AG09319 (cell line): ENCODE results near the gene CSDE1.
A peak's percentile ranks its signal among the peaks of the same experiment; 100 is the strongest.

Experiments
- DNase-seq: peaks from one replicate; pipeline ENCODE4 v3.0.0-alpha.2; 2010; ENCODE audit warnings: low read depth; ENCODE audit errors: extremely low read depth
- TF ChIP-seq, protein P1 (sequence below): IDR thresholded peaks from 2 replicates; pipeline ENCODE4 v1.5.1; 2011; ENCODE audit warnings: low read depth, mild to moderate bottlenecking, inconsistent platforms, low read length, moderate library complexity

Gene CSDE1

GRCh38 chr1:114685851-114686250 lies 71.9 kb downstream of the CSDE1 start:
- no peak for DNase-seq
- TF ChIP-seq, protein P1, sequence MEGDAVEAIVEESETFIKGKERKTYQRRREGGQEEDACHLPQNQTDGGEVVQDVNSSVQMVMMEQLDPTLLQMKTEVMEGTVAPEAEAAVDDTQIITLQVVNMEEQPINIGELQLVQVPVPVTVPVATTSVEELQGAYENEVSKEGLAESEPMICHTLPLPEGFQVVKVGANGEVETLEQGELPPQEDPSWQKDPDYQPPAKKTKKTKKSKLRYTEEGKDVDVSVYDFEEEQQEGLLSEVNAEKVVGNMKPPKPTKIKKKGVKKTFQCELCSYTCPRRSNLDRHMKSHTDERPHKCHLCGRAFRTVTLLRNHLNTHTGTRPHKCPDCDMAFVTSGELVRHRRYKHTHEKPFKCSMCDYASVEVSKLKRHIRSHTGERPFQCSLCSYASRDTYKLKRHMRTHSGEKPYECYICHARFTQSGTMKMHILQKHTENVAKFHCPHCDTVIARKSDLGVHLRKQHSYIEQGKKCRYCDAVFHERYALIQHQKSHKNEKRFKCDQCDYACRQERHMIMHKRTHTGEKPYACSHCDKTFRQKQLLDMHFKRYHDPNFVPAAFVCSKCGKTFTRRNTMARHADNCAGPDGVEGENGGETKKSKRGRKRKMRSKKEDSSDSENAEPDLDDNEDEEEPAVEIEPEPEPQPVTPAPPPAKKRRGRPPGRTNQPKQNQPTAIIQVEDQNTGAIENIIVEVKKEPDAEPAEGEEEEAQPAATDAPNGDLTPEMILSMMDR: no peak

GRCh38 chr1:114677691-114678090 lies 80.1 kb downstream of the CSDE1 start:
- DNase-seq: no peak
- TF ChIP-seq, protein P1: no peak

DNA sequence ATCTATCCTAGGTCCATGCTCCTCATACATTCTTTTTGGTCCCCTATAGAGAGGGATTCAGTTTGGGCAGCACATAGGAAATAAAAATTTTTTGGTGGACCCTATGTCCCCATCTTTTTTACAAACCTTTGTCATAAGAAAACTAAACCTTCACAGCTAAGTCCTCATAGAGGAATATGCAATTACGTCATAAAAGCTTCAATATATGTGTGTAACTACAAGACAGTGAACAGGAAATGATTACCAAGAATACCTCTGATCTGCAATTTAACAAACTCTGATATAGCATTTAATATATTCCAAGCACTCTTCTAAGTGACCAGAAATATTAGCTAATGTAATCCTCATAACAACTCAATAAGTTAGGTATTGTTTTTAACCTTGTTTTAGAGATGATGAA lies 81.7 kb downstream of the CSDE1 start:
- no peak for DNase-seq
- TF ChIP-seq, protein P1: no peak

DNA sequence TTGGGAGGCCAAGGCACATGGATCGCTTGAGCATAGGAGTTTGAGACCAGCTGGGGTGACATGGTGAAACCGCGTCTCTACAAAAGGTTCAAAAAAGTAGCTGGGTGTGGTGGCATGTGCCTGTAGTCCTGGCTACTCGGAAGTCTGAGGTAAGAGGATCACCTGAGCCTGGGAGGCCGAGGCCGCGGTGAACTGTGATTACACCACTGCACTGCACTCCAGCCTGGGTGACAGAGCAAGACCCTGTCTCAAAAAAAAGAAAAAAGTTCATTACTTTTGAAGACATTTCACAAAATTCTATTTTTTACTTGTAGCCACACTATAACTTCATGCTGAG lies 85.9 kb downstream of the CSDE1 start:
- TF ChIP-seq, protein P1: no peak
- DNase-seq: no peak

- no peak for DNase-seq
These were observed 86.5 kb downstream of the CSDE1 start for GRCh38 chr1:114671011-114671938.

GRCh38 chr1:114670083-114671010 lies 87.4 kb downstream of the CSDE1 start:
- peak; percentile 62 for DNase-seq
- TF ChIP-seq, protein P1: no peak

More at GRCh38 chr1:114671011-114671938, 86.5 kb downstream of the CSDE1 start:
- TF ChIP-seq, protein P1: peak; percentile 22
